ENCODE measurements around the gene WDR82.
A peak's percentile ranks its signal among the peaks of the same experiment; 100 is the strongest.

WDR82 gene

DNA sequence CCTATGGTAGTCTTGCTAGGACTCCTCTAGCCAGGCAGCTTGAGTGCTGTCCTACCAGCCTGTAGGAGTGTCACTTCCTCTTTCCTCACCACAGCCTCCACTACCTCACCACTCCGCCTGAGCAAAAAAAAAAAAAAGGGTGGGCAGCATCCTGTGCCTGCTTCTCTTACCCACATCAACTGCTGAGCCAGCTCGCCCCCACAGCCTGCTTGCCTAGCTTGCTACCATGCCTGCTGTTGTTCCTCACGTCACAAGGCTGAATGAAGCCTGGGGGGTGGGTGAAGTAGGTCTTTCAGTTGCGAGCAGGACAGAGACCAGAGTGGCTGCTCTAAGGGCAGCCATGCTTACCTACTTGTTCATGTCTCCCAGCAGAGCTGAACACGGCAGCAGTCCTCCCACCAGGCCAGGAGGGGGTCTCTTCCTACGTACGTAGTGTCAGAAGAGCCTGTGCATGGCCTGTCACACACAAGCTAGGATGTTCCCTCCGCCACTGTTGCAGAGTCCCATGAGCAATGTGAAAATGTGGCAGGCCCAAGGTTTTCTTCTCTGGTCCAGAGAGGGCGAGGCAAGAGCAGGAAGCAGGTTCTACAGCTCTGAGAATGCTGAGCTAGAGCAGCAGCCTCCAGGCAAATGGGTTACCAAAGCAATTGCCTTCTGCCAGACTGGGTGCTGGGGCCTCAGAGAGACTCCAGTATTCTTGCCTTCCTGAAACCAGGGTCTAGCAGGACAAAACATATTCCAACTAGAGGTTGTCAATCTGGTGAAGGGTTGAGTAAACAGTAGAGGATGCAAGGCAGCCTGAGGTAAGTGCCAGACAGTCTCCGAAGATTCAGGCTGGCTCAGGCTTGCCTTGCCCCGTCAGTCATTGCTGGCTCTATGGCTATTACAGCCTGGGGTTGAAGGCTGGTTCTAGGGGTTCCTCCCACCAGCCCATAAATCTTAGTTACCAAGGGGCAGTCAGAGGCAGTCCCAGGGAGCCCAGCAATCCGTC lies 24.8 kb downstream of the WDR82 start:
- DNase-seq, result no peak

DNA sequence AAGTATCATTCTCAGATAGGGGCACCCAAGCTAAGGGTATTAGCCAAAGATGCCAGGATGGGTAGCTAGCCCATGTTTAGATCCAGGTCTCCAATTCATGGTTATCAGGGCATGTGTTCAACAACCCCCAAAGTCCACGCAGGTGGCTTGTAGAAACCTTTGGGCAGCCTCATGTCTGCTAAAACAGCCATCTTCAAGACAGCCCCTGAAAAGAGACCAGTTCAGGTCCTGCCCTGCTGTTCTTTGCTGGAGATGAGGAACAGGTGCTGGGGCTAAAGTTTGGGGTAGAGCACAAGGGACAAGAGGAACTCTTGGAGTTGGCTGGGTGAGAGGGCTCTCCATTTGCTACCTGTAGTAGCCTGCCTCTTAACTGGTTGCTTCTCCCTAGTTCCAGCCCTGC lies 28.3 kb downstream of the WDR82 start:
- DNase-seq, result no peak

DNA sequence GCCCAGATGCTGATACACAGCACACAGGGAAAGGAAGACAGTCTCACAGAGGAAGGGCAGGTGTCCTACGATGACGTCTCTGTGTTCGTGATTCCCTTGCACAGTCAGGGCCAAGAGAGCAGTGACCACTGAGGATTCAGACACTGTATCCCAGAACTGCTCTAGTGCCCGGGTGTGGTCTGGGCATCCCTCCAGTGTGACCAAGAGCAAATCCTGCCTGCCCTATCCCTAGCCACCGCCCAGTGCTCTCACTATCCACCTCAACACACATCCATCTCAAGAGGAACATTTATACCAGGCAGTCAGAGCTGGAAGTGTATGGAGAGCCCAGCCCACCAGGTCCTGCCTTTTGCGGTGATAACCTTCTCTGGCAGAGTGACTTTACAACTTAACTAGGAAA lies 28.8 kb downstream of the WDR82 start:
- DNase-seq, result no peak

DNA sequence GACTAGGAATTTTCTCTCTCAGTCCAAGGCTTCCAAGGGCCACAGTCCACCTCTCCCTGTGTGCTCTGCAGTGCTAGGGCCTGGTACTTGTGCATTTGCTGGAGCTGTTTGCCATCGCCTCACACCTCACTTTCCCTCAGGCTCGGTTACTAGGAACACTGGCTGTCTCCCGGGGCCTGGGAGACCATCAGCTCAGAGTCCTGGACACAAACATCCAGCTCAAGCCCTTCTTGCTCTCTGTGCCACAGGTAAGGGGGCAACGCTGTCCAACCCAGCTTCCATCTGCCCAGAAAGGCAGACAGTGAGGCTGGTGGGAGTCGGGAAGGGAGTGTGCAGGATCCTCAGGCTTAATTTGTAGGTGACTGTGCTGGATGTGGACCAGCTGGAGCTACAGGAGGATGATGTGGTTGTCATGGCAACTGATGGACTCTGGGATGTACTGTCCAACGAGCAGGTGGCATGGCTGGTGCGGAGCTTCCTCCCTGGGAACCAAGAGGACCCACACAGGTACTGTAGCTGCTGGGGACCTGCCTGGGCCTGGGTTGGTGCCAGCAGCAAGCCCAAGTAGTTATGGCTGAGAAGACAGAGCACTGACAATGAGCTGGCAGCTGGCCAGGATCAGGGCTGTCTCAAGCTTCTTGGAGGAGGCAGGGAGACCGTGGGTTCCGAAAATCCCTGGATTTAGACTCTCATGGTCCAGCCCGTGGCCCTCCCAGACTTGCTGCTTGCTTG lies 29.5 kb downstream of the WDR82 start:
- DNase-seq, result peak; percentile 50

DNA sequence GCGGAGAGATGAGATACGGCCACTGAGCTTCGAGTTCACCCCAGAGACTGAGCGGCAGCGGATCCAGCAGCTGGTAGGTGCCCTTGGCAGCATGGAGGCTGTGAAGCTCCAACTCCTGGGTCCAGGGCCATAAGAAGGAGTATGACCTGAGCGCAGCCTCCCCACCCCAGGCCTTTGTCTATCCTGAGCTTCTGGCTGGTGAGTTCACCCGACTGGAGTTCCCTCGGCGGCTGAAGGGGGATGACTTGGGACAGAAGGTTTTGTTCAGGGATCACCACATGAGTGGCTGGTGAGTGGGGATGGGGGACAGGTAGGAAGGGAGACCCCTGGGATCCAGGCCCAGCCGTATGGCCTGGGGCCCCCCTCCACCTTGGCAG lies 30.3 kb downstream of the WDR82 start:
- no peak for DNase-seq

DNA sequence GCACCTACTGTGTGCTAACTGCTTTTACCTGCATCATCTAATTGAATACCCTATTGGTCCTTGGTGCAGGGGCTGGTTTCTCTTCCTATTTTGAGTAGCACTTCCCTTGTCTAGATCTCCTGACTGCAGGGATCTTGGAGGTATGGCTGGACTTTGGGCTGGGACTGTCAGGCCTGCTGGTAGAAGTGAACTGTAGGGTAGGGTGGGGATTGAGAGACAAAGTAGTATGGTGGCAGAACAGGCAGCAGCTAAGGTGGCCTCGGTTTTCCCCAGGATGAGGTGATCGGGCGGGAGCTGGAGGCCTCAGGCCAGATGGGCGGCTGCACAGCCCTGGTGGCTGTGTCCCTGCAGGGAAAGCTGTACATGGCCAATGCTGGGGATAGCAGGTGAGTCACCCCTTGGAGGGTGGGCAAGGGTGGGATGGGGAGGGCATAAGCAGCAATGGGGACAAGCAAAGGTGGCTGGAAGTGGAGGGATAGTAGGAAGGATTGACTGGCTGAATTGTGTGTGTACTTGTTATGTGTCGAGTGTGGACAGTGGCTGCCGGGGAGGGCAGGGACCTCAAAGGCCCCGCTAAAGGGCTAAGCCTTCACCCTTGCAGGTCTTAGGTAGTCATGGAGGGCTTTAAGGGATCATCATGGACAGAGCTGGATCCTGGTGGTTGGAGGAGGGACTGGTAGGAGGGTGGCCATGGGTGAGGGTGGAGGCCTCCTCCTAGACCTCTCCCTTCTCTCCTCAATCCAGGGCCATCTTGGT lies 30.9 kb downstream of the WDR82 start:
- DNase-seq, result no peak

DNA sequence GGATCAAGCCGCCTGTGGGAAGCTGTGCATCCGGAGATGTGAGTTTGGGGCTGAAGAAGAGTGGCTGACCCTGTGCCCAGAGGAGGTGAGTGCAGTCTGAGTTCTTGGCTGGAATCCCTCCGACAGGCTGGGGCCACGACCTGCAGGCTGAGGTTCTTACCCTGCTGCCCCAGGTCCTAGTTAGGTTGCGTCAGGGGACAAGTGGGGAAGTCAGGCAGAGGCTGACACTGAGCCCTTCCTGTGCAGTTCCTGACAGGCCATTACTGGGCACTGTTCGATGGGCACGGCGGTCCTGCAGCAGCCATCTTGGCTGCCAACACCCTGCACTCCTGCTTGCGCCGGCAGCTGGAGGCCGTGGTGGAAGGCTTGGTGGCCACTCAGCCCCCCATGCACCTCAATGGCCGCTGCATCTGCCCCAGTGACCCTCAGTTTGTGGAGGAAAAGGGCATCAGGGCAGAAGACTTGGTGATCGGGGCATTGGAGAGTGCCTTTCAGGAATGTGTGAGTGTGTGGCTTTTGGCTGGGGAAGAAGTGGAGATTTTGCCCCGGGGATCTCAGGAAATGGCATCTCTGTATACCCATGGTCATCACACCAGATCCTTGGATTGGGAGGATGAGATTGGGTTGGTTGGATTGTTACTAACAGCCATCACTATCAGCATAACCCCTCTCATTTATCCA lies 31.6 kb downstream of the WDR82 start:
- no peak for DNase-seq

DNA sequence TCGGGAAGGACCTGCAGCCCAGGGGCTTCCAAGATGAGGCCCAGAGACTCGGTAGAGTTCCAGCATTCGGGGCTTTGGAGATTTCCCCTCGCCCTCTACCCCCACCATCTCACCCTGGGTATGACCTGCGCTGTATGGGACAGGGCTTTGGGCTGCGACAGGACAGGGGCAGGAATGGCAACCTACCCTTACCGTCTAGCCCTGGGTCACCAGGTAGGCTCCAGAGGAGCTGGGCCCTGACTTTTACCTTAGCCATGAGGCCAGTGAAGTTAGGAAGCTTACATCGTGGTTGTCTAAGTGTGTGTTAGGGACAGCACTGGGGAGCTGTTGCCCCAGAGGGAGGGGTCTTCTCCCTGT lies 32.2 kb downstream of the WDR82 start:
- no peak for DNase-seq

DNA sequence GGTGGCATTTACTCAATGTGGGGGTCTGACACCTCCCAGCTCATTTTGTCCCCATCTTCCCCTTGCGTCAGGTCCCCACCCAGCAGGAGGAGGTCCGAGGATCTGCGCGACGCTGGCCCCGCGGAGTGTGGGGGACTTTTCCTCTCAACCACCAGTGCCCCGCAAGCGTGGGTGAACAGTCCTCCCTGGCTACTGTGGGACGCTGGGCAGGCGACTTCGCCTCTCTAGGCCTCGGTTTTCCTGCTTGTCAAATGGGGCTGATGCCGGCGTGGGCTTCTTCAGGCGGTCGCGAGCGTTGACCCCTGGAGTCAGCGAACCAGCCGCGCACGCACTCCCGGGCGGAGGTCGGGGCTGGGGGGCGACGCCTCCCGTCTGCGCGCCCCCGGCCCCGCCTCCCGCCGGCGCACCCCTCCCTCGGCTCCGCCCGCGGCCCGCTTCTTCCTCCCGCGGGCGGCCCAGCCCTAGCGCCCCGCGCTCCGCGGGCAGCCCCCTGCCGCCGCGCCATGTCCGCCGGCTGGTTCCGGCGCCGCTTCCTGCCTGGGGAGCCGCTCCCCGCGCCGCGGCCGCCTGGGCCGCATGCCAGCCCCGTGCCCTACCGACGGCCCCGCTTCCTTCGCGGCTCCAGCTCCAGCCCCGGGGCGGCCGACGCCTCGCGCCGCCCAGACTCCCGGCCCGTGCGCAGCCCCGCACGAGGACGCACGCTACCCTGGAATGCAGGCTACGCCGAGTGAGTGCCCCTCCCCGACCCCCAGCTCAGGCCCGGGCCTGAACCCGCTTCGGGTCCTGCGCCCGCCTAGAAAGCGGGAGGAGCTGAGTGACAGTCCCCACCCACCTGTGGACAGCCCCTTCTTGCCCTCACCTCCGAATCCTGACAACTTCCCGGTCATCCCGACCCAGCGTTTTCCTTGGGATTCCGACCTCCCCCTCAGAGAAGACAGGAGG lies 32.9 kb downstream of the WDR82 start, which contains the start of gene PPM1M:
TSS of gene PPM1M (plus strand) at position 438 of the 942 bp plus-strand sequence. CDS start at position 504, 66 bp downstream.
- DNase-seq, result peak; percentile 76

DNA sequence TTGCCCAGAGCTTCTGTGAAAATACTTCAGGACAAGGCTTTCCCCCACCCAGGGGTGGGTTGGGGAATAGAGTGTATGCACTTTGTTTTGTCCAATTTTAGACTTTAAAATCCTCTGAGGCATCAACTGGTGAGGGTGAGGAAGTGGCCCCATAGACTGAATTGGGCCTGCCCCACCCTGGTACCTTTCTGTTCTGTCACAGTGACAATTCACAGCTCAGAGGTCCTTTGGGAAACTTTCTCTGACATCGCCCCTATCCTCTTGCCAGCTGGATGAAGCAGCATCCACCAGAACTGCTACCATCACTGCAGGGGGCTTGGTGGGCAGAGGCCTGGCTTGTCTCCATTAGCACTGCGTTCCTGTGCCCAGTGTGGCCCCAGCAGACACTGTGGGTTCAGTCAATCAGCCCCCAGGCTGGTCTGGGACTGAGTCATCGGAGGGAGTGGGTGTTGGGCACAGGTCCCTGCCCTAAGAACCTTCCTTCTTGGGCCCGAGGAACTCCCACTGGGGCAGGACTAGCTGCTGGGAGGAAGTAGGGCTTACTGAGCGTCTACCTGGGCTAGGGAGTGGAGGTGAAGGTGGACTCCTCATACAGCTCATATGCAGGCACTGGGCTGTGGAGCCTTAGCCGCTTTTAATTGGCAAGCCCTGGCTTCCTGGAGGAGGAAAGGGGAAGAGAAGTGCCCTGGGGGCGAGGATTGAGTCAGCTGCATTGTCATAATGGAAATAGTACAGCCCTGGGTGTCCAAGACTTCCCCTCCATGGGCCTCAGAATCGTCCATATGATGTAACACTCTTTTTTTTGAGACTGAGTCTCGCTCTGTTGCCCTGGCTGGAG lies 34.4 kb downstream of the WDR82 start:
- no peak for DNase-seq

DNA sequence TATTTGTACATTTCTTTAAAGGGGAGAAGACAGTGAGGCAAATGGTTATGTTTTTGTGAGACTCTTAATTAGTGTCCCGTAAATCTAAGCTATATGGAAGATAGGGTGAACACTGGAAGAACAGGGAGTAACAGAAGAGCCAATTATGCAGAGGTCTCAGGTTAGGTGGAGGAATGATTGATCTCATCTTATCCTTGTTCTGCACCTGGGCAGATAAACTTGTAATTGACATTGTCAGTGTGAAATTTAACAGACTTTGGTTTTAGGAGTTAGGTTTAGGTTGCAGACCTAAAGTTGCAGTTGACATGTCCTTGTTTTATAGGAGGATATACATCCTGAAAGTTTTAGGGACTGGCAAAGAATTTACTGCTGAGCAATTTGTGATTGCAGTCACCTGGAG lies 36.4 kb downstream of the WDR82 start:
- no peak for DNase-seq

DNA sequence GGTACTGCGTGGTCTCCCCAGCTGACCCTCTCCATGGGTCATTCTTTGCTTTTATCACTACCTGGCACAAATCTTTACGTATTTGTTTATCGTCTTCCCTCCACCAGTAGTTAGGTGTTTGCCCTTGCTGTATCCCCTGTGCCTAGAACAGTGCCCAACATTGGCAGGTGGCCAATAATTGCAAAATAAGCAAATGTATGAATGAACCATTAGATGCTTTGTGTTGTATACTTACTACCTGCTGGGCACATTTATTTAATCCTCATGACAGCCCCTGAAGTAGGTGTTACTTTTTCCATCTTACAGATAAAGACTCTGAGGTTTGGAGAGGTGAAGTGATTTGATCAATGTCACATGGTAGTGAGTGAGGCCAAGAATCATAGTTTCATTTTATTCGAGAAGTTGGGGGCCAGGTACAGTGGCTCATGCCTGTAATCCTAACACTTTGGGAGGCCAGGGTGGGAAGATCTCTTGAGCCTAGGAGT lies 37.5 kb downstream of the WDR82 start:
- DNase-seq, result no peak

DNA sequence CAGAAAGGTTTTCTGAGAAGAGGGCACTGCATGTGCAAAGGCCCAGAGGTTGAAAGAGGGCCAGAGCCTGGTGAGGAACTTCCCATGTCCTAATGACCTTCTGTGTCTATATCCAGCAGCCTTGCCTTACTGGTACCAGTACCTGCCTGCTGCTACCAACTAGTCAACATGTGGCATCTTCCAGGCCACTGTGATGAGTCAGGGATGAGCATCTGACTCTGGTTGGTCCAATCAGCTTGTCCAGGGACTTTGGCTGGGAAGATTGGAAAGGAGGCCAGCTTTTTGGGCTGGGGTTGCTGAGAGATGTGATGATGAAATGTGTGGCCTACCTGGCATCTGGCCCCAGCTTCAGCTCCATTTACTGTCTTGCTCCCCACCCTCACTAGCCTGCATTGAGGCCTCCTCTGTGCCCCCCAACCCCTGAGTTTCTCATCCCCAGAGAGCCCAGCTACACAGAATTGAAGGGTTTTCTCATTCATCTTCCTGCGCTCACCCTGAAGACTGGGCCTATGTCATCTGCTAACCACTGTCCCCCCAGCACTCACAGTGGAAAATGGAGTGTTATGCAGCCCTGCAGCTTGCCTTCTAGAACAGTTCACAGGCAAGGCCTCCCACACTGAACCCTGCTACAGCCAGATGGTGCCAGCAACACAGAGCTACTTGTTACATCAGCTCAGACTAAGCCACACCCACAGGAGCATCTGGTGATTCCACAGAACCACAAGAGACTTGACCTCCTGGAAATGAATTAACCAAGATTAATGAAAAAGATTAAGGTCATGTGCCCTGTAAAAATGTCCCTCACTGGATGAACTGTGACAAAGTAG lies 38.2 kb downstream of the WDR82 start:
- peak; percentile 69 for DNase-seq

DNA sequence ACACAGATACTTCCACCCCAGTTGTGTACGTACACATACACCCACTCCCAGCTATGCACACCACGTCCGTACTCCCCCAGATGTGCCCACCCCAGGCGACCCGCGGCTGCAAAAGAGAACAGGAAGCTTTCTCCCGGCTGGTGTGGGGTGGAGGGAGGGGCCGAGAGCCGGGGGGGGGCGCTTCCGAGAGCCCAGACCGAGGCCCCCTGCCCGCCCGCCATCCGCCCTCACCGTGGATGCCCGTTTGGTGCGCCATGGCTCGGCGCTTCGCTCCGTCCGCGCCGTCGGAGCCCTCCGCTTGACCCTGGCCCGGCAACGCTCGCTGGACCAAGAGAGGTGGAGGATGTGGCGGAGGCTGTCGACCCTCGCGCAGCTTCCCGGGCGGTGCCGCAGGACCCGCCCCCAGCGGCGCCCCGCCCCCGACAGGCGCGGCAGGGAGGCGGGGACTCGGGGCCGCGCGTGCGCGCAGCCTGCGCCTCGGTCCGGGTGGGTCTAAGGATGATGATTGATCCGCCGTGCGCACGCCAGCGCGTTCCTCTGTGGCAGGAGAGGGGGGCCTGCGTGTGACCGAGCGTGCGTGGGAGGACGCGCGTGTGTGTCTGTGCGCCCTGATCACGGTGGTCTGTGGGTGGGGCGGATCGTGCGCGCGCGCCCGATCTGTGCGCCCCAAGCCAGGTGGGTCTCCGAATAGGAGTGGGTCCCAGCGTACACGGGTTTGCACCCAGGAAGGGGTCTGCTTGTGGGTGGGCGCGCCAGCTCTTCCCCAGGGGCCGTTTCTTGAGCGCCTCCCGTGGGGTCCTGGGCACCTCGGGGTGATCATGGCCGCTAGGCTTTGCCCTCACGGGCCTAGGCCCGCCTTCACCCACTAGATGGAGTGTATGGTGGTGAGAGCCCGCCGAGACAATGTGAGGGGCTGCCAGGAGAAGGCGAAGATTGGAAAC lies 39.4 kb downstream of the WDR82 start, which contains the start of gene TWF2:
TSS of gene TWF2 (minus strand) at position 398 of the 941 bp plus-strand sequence. CDS start at position 256, 142 bp downstream.
- peak; percentile 93 for DNase-seq

DNA sequence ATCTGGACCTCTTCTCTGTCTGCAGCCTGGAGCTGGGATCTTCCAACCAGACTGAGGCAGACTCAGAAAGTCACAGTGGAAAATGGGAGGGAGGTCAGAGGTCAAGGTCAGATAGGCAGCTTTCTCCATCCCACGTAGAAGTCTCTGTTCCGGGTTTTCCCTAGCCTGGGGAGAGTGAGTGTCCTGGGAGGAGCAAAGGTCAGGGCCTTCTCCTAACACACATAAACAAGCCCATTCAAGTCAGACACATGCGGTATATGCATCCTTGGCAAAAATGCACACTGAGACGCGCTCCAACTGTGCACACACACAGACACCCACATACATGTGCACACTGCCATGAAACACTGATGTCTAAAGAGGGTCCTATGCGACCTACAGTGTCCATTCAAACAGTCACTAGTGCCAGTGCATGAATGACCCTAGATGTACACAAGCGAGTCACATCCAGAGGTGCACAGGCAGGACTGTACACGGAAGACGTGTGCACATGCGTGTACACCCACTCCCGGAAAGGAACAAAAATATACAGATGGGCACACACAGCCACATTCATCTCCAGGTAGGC lies 40.2 kb downstream of the WDR82 start:
- DNase-seq, result no peak

DNA sequence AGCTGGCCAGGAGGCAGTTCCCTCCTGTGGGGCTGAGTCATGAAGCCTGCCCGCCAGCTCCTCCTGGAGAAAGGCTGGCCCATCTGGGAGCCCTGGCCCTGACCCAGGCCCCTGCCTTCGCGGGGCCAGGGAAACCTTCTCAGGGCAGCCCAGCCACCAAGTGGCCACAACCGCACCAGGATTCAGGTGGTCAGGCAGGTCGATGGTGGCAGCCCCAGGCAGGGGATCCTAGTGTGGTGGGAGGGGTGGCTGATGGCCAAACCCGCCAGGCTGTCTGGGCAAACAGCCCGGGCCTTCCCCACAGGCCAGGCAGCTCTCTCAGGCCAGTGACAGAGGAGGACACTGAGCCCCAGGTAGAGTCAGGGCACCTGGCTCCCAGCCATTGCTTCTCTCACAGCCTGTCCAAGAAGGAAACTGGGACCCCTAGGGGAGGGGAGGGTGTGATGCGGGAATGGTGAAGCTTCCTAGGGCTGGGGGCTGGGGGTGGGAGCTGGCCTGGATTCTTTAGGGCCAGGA lies 40.7 kb downstream of the WDR82 start:
- no peak for DNase-seq

DNA sequence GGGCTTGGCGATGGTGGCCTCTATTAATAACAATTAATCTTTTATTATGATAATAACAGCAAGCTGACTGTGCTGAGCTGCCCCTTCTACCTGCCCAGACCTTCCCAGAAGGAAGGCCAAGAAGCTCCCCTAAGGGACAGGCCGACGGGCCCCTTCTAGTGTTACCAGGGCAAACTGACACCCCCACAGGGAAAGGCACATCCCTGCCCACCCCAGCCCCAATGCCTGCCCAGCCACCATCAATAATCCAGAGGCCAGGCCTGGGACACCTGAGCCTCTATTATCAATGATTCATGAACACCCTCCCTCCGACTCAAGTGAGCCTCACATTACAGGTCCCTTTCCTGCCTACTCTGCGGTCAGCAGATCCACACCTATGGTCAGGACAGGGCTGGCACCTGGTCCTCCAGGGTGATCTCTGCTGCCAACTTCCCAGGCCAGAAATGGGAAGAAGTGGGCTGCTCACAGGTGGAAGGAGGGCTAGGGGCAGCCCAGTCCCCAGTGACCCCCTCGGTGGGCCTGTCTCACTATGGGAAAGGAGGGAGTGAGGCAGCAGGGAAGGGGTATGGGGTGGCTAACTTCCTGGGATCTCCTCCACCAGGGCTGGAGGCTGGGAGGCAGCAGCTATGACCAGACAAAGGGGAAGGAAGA lies 41.3 kb downstream of the WDR82 start:
- no peak for DNase-seq
